Adrenal gland (tissue), 5 donors: ENCODE results near the gene NPBWR2.

Source experiments
- POLR2A ChIP-seq, 2 donors: fragments of 450-650 bp; IDR thresholded peaks; one replicate each; pipeline ENCODE4 v1.6.1; 2017; ENCODE audit warnings: antibody characterized with exemption in 2 of 2, mild to moderate bottlenecking in 2 of 2, moderate library complexity in 1 of 2
- TF ChIP-seq, protein P1 (sequence below), 6 experiments: fragments of 450-650 bp in 4 of 6; fragments of 200-600 bp in 2 of 6; sonication (generic) in 1 of 6; IDR thresholded peaks; 1 replicate in 5 of 6; 2 replicates in 1 of 6; pipeline versions ENCODE4 v1.5.1 to v1.8.0; 2016 to 2021; ENCODE audit warnings: antibody characterized with exemption in 6 of 6, mild to moderate bottlenecking in 2 of 6, moderate library complexity in 1 of 6
- donor health status: DM: no; HTN: no; CAD: no.

DNA sequence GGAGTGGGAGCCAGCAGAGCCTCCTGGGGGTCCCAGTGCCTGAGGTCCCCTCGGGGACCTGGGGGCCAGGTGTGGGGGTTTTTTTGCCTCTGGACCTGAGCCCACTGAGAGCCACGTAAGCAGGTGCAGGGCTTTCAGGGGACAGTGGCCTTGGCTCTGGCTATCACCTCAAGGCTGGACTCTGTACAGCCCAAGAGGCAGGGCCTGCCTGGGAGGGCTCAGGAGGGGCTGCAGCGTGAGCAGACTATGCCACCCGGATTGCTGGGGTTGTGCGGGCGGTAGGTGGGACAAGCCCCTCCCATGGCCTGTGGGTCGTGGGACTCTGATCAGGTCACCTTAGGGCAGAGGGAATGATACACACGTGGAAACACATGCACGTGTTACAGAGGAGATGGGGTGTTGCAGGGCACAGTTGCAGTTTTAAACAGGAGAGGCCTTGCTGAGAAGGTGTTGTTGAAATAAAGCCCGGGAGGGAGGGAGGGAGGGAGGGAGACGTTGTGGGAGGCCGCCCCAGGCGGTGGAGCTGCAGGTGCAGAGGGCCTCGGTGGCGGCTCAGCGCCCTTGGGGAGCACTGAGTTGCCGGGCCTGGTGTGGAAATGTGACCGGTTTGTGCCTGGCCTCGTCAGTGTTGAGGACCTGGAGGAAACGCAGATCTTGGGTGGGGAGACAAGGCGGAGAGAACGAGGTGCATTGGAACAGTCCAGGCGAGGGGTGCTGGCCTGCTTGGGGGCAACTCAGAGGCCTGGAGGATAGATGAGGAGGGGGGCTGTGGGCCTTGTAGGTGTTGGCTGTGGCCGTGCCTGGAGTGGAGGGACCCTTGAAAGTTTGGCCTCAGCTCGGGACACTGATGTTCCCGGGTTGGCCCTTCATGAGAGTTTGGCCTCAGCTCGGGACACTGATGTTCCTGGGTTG, 42.0 kb downstream of the NPBWR2 start:
- TF ChIP-seq, protein P1, sequence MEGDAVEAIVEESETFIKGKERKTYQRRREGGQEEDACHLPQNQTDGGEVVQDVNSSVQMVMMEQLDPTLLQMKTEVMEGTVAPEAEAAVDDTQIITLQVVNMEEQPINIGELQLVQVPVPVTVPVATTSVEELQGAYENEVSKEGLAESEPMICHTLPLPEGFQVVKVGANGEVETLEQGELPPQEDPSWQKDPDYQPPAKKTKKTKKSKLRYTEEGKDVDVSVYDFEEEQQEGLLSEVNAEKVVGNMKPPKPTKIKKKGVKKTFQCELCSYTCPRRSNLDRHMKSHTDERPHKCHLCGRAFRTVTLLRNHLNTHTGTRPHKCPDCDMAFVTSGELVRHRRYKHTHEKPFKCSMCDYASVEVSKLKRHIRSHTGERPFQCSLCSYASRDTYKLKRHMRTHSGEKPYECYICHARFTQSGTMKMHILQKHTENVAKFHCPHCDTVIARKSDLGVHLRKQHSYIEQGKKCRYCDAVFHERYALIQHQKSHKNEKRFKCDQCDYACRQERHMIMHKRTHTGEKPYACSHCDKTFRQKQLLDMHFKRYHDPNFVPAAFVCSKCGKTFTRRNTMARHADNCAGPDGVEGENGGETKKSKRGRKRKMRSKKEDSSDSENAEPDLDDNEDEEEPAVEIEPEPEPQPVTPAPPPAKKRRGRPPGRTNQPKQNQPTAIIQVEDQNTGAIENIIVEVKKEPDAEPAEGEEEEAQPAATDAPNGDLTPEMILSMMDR (IDR thresholded peaks at IDR 0.05) = no peak
- TF ChIP-seq POLR2A (IDR thresholded peaks at IDR 0.05) = no peak
